Cardiac muscle cell (in vitro differentiated cells and primary cell): ENCODE results near the gene U2SURP. TPM values are rescaled to one million over a fixed set of nuclear protein-coding genes. Genes with fewer than 3 reads are reported as not detected.

Experiments
- DNase-seq, 2 donors: peaks; one replicate each; pipeline versions ENCODE4 v3.0.0 to v3.0.0-alpha.2; 2010 to 2017; ENCODE audit warnings: low read depth in 1 of 2, low spot score in 1 of 2
- H3K27ac ChIP-seq: fragments of 200-600 bp; sonication (generic); 2 replicates; pipeline ENCODE4 v1.5.1; 2016
- H3K27me3 ChIP-seq: fragments of 200-600 bp; sonication (generic); 2 replicates; pipeline ENCODE4 v1.6.0; 2016; ENCODE audit warnings: control low read depth
- H3K36me3 ChIP-seq: fragments of 200-600 bp; sonication (generic); 2 replicates; pipeline ENCODE4 v1.5.1; 2016; ENCODE audit warnings: control low read depth
- H3K4me1 ChIP-seq: fragments of 200-600 bp; sonication (generic); 2 replicates; pipeline ENCODE4 v1.8.1; 2017; ENCODE audit warnings: low read depth, mild to moderate bottlenecking, mixed run types
- H3K4me3 ChIP-seq: fragments of 200-600 bp; sonication (generic); 2 replicates; pipeline ENCODE4 v1.5.1; 2016; ENCODE audit warnings: mild to moderate bottlenecking
- H3K9me3 ChIP-seq: fragments of 200-600 bp; sonication (generic); 2 replicates; pipeline ENCODE4 v1.5.1; 2017; ENCODE audit warnings: low read depth, mild to moderate bottlenecking, control low read depth
- polyA plus RNA-seq: library from polyadenylated mRNA; unstranded; fragments of >200 nt; fragmentation: Nextera tagmentation; extraction: Ambion mirVana; gene quantifications from 2 replicates; pipeline ENCODE4 v1.2.1, GENCODE V29; 2016
- total RNA-seq: library from RNA; depleted of rRNA; stranded (reverse); fragments of >200 nt; gene quantifications from 2 replicates; pipeline ENCODE4 v1.2.3, GENCODE V29; 2016
- TF ChIP-seq, protein P1 (sequence below): IDR thresholded peaks from 2 replicates; pipeline ENCODE4 v1.5.1; 2012; ENCODE audit warnings: low read depth, mild to moderate bottlenecking, low read length

Gene U2SURP
- total and polyA plus RNA-seq, 2 experiments from 2014 or later, result 66.4 to 89.0 TPM

- peaks cover 11% of the 10 kb centered on the region for H3K4me1 ChIP-seq
- no peaks in the 10 kb centered on the region for H3K9me3 ChIP-seq
- TF ChIP-seq, protein P1, sequence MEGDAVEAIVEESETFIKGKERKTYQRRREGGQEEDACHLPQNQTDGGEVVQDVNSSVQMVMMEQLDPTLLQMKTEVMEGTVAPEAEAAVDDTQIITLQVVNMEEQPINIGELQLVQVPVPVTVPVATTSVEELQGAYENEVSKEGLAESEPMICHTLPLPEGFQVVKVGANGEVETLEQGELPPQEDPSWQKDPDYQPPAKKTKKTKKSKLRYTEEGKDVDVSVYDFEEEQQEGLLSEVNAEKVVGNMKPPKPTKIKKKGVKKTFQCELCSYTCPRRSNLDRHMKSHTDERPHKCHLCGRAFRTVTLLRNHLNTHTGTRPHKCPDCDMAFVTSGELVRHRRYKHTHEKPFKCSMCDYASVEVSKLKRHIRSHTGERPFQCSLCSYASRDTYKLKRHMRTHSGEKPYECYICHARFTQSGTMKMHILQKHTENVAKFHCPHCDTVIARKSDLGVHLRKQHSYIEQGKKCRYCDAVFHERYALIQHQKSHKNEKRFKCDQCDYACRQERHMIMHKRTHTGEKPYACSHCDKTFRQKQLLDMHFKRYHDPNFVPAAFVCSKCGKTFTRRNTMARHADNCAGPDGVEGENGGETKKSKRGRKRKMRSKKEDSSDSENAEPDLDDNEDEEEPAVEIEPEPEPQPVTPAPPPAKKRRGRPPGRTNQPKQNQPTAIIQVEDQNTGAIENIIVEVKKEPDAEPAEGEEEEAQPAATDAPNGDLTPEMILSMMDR, result no peak
- H3K27ac ChIP-seq, result no peak overlapping the region
- H3K36me3 ChIP-seq, result no peaks in the 10 kb centered on the region
- no peaks in the 10 kb centered on the region for H3K27me3 ChIP-seq
- DNase-seq, result peak in 1 of 2 donors; percentile 22
- H3K4me3 ChIP-seq, result no peak overlapping the region
Observed at GRCh38 chr3:142998439-142998838, 2.9 kb upstream of the U2SURP start.

DNA sequence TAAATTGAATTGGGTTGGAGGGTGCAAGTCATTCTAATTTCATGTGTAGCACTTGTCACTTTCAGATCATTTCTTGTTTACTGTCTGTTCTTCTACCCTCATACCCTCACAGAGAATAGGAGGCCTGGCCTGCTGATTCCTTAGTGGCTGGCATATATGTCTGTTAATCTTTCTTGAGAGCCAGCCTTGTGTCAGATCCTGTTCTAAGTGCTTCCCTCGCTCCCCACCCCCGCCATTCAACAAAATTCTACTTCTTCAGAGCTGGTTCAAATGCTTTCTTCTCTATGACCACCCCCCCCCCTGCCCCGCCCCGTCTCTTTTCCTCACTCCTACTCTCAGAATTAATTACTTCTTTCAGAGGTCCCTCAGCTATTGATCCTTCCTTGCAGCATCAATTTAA, 1.5 kb upstream of the U2SURP start:
- peak overlapping the region; percentile 76 for H3K4me3 ChIP-seq
- H3K27me3 ChIP-seq, result no peaks in the 10 kb centered on the region
- no peaks in the 10 kb centered on the region for H3K36me3 ChIP-seq
- no peak for DNase-seq
- peaks cover 14% of the 10 kb centered on the region for H3K4me1 ChIP-seq
- no peaks in the 10 kb centered on the region for H3K9me3 ChIP-seq
- H3K27ac ChIP-seq, result peak overlapping the region; percentile 98
- TF ChIP-seq, protein P1, result no peak

GRCh38 chr3:143000528-143000927, 842 bp upstream of the U2SURP start:
- Histone ChIP-seq H3K9me3 (no peaks in the 10 kb centered on the region), H3K27me3 (no peaks in the 10 kb centered on the region), H3K27ac (peak overlapping the region; percentile 98), H3K4me3 (peak overlapping the region; percentile 76), H3K4me1 (peaks cover 14% of the 10 kb centered on the region), H3K36me3 (no peaks in the 10 kb centered on the region)
- TF ChIP-seq, protein P1, result no peak
- DNase-seq, result peak in 1 of 2 donors; percentile 46

- Histone ChIP-seq H3K4me3 (peak overlapping the region; percentile 76), H3K4me1 (peaks cover 14% of the 10 kb centered on the region), H3K36me3 (no peaks in the 10 kb centered on the region), H3K9me3 (no peaks in the 10 kb centered on the region), H3K27ac (peak overlapping the region; percentile 98), H3K27me3 (no peaks in the 10 kb centered on the region)
- no peak for DNase-seq
- TF ChIP-seq, protein P1, result no peak
Observed at GRCh38 chr3:143001034-143001368, 369 bp upstream of the U2SURP start.

DNA sequence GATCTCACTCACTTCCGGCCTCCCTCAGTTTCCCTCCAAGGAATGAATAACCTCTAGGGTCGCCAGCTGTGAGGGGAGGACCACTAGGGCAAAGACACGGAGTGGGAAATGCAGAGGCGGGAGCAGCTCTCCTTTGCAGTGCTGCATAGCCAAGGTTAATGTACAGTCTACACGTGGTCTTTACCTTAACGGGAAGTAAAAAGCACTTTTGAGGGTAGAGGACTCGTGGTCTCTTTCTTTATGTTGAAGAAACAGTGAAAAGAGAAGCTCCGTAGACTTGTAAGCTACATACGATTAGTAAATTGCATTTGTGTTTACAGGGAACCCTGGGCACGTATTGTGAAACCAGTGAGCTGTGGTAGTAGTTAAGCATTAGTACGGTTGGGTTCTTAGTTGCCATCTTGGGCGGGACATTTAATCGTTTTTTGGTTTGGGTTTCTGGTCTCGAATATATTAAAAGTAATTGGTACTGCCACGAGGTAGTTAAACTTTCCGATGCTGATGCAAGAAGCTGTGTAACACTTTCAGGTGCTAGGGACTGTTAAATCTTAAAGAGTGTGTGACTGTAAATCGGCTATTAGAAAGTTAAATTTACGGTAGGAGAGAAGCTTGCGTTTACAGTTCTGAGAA, 828 bp downstream of the U2SURP start:
- Histone ChIP-seq H3K9me3 (no peaks in the 10 kb centered on the region), H3K27me3 (no peaks in the 10 kb centered on the region), H3K4me1 (peaks cover 11% of the 10 kb centered on the region), H3K4me3 (peak overlapping the region; percentile 76), H3K36me3 (no peaks in the 10 kb centered on the region), H3K27ac (peak overlapping the region; percentile 98)
- DNase-seq, result peak in 1 of 2 donors; percentile 25
- TF ChIP-seq, protein P1, result no peak

DNA sequence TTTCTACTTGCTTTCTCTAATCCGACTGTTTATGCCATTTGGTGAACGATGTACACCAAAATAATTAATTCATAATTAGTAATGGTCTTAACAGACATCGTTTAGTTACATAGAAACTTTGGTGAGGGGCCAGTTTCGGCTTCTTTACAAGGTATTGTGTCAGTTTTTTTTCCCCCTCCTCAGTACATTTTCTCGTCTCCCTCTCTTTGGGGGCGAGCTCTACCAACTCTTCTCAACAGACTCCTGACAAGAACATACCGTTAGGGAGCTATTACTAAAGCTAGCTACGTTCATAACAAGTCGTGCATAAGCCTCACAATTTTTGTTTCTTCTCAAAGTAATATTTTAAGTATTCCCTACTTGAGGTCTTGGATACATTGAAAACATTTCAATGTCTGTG, 1.4 kb downstream of the U2SURP start:
- H3K27ac ChIP-seq, result peak overlapping the region; percentile 98
- TF ChIP-seq, protein P1, result no peak

More for the DNA sequence above, 1.4 kb downstream of the U2SURP start:
- H3K4me1 ChIP-seq, result peaks cover 8% of the 10 kb centered on the region
- peak overlapping the region; percentile 76 for H3K4me3 ChIP-seq
- H3K9me3 ChIP-seq, result no peaks in the 10 kb centered on the region
- no peaks in the 10 kb centered on the region for H3K36me3 ChIP-seq
- H3K27me3 ChIP-seq, result no peaks in the 10 kb centered on the region
- no peak for DNase-seq
